Liver (tissue), 3 donors: Measurements from ENCODE around the gene LTB4R2.

Source experiments
- ATF3 ChIP-seq: IDR thresholded peaks from 2 replicates; pipeline ENCODE4 v1.6.1; 2016; ENCODE audit warnings: antibody characterized with exemption
- CTCF ChIP-seq: fragments of 150-350 bp; IDR thresholded peaks from 2 replicates; pipeline ENCODE4 v1.5.1; 2017; ENCODE audit warnings: improper control_type of control experiment, low read depth, low read length; ENCODE audit not compliant: missing input control
- EGR1 ChIP-seq, 2 donors: IDR thresholded peaks; 2 replicates each; pipeline ENCODE4 v1.6.1; 2016 to 2018; ENCODE audit warnings: antibody characterized with exemption in 2 of 2, low read depth in 2 of 2
- FOXA1 ChIP-seq: IDR thresholded peaks from 2 replicates; pipeline ENCODE4 v1.6.1; 2016; ENCODE audit warnings: antibody characterized with exemption
- GABPA ChIP-seq, 2 donors: IDR thresholded peaks in 1 of 2; conservative IDR thresholded peaks in 1 of 2; 2 replicates each; pipeline ENCODE4 v1.6.1; 2016; ENCODE audit warnings: antibody characterized with exemption in 2 of 2, mild to moderate bottlenecking in 1 of 2, moderate library complexity in 1 of 2
- HNF4A ChIP-seq, 2 donors: conservative IDR thresholded peaks; 2 replicates each; pipeline ENCODE4 v1.6.1; 2016; ENCODE audit warnings: antibody characterized with exemption in 2 of 2, mild to moderate bottlenecking in 2 of 2
- HNF4G ChIP-seq: IDR thresholded peaks from 2 replicates; pipeline ENCODE4 v1.6.1; 2016; ENCODE audit warnings: antibody characterized with exemption
- JUND ChIP-seq, 2 donors: IDR thresholded peaks; 2 replicates each; pipeline ENCODE4 v1.6.1; 2016; ENCODE audit warnings: antibody characterized with exemption in 2 of 2
- MAX ChIP-seq: IDR thresholded peaks from 2 replicates; pipeline ENCODE4 v1.6.1; 2016; ENCODE audit warnings: antibody characterized with exemption
- RAD21 ChIP-seq, 2 donors: IDR thresholded peaks; 2 replicates each; pipeline ENCODE4 v1.6.1; 2016; ENCODE audit warnings: antibody characterized with exemption in 2 of 2, mild to moderate bottlenecking in 2 of 2
- REST ChIP-seq: IDR thresholded peaks from 2 replicates; pipeline ENCODE4 v1.6.1; 2016; ENCODE audit warnings: antibody characterized with exemption, mild to moderate bottlenecking
- SP1 ChIP-seq: IDR thresholded peaks from 2 replicates; pipeline ENCODE4 v1.6.1; 2018; ENCODE audit warnings: antibody characterized with exemption, mild to moderate bottlenecking
- YY1 ChIP-seq: IDR thresholded peaks from 2 replicates; pipeline ENCODE4 v1.6.1; 2016; ENCODE audit warnings: antibody characterized with exemption, mild to moderate bottlenecking
- ZBTB33 ChIP-seq: IDR thresholded peaks from 2 replicates; pipeline ENCODE4 v1.6.1; 2016; ENCODE audit warnings: antibody characterized with exemption
- donor health status: healthy.
- donor health status: healthy.

- TF ChIP-seq CTCF (no peak), YY1 (no peak), SP1 (no peak), MAX (no peak), EGR1 (IDR thresholded peaks at IDR 0.05; ENCODE audit: low read depth in 2 of 2) (no peak), GABPA (IDR thresholded peaks at IDR 0.05 in 1 of 2, conservative IDR thresholded peaks at IDR 0.05 in 1 of 2) (no peak), ATF3 (no peak), REST (no peak), FOXA1 (no peak), RAD21 (IDR thresholded peaks at IDR 0.05) (no peak), ZBTB33 (no peak), JUND (IDR thresholded peaks at IDR 0.05) (no peak), HNF4G (no peak), HNF4A (conservative IDR thresholded peaks at IDR 0.05) (no peak)
These were observed 17.4 kb downstream of the LTB4R2 start for GRCh38 chr14:24327303-24327702.
